Measurements from ENCODE around the gene TSPOAP1. TPM values are rescaled to one million over a fixed set of nuclear protein-coding genes. Genes with fewer than 3 reads are reported as not detected.

TSPOAP1 gene
- total and polyA plus RNA-seq, 2 of the 13 experiments (the other 11 are each of a cell fraction or from before 2014, with no cell fraction given), result not detected

DNA sequence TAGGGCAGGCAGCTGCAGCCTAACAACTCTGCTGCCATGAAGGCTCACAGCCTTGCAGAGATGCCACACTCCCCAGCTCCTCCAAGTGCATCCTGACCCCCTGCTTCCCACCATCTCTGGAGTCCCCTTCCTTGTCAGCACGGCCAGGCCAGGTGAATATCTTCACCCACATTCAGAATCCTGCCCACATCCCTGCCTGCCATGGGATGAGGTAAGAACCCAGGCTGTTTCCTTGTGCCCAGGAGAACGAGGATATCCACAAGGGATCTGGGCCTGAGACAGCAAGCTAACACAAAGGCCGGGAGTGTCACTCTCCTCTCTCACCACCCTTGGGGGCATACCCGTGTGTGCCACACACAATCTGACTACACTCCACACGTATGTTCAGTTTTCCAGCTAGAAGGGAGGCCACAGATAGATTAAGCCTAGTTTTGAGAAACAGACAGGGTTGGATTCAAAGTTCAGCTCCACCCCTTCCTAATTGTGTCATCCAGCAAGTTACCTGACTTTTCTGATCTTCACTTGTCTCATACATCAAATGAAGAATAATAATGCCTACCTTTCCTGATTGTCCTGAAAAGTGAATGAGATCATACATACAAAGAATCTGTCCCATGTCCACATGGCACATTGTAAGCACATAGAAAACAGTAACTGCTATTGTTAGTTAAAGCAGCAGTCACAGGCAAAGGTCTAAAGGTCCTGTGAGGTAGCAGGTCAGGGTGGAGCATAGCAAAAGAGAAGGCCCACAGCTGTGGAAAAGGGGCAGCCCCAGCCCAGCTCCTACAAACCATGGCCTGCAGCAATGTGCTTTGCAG is 40.8 kb upstream of the TSPOAP1 start (continued):
- TF ChIP-seq HNF4G (IDR thresholded peaks at IDR 0.05; ENCODE audit: borderline replicate concordance, low read depth, low read length) (peak; percentile 66), HNF4G (CRISPR knock-in tag; IDR thresholded peaks at IDR 0.05; ENCODE audit: borderline replicate concordance, low read depth) (0 out of 2 replicates have a peak, but pooled peaks have one; percentile 78), HDAC6 (IDR thresholded peaks at IDR 0.05; ENCODE audit: low read depth, low read length) (no peak), ZNF615 (CRISPR knock-in tag; IDR thresholded peaks at IDR 0.05; ENCODE audit: borderline replicate concordance) (no peak; the same call in 1 of the 2 replicates), SATB2 (CRISPR knock-in tag; IDR thresholded peaks at IDR 0.05) (no peak), REXO4 (CRISPR knock-in tag; IDR thresholded peaks at IDR 0.05; ENCODE audit: borderline replicate concordance) (no peak), BRCA1 (CRISPR knock-in tag; IDR thresholded peaks at IDR 0.05) (no peak), ZFAT (CRISPR knock-in tag; conservative IDR thresholded peaks at IDR 0.05) (no peak), NFKB2 (CRISPR knock-in tag; IDR thresholded peaks at IDR 0.05; ENCODE audit: borderline replicate concordance) (peak; percentile 68; the same call in 1 of the 2 replicates), NR2F1 (CRISPR knock-in tag; IDR thresholded peaks at IDR 0.05) (peak; percentile 53 to 91; a peak in 2 of 4 replicates), MBD4 (IDR thresholded peaks at IDR 0.05; ENCODE audit: borderline replicate concordance, low read length) (no peak), TCF12 (IDR thresholded peaks at IDR 0.05) (no peak), TCF12 (CRISPR knock-in tag; IDR thresholded peaks at IDR 0.05) (no peak), IKZF4 (CRISPR knock-in tag; IDR thresholded peaks at IDR 0.05; ENCODE audit: borderline replicate concordance, low read depth, not compliant biosample characterization) (no peak), GRHL1 (CRISPR knock-in tag; conservative IDR thresholded peaks at IDR 0.05) (no peak), POGZ (CRISPR knock-in tag; IDR thresholded peaks at IDR 0.05) (no peak; the same call in 1 of the 2 replicates), ZNF232 (CRISPR knock-in tag; IDR thresholded peaks at IDR 0.05; ENCODE audit: borderline replicate concordance) (no peak), HOXA3 (CRISPR knock-in tag; IDR thresholded peaks at IDR 0.05) (peak; percentile 61; the same call in 1 of the 2 replicates), ZNF496 (CRISPR knock-in tag; IDR thresholded peaks at IDR 0.05; ENCODE audit: insufficient replicate concordance) (no peak), ZNF704 (CRISPR knock-in tag; IDR thresholded peaks at IDR 0.05; ENCODE audit: borderline replicate concordance) (no peak), ERF (CRISPR knock-in tag; IDR thresholded peaks at IDR 0.05) (peak; percentile 38; the same call in 1 of the 2 replicates), RFXAP (CRISPR knock-in tag; IDR thresholded peaks at IDR 0.05; ENCODE audit: borderline replicate concordance) (no peak)
- TF ChIP-seq, protein P1, sequence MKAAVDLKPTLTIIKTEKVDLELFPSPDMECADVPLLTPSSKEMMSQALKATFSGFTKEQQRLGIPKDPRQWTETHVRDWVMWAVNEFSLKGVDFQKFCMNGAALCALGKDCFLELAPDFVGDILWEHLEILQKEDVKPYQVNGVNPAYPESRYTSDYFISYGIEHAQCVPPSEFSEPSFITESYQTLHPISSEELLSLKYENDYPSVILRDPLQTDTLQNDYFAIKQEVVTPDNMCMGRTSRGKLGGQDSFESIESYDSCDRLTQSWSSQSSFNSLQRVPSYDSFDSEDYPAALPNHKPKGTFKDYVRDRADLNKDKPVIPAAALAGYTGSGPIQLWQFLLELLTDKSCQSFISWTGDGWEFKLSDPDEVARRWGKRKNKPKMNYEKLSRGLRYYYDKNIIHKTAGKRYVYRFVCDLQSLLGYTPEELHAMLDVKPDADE (CRISPR knock-in tag; IDR thresholded peaks at IDR 0.05), result no peak

Measured in HepG2 (cell line).